Measurements from ENCODE around the gene ESRRB.

ESRRB gene

GRCh38 chr14:76463105-76463504 lies 87.2 kb downstream of the ESRRB start:
- H3K27ac ChIP-seq (ENCODE audit: low read depth, low read length), result no peak overlapping the region

GRCh38 chr14:76464856-76465255 lies 88.9 kb downstream of the ESRRB start:
- no peaks in the 10 kb centered on the region for H3K79me1 ChIP-seq (ENCODE audit: low read length)
- no peaks in the 10 kb centered on the region for H3K79me2 ChIP-seq (ENCODE audit: control insufficient read depth, insufficient read depth, low read length)
- H3K27ac ChIP-seq (ENCODE audit: low read depth, low read length), result no peak overlapping the region
- no peak overlapping the region for H2AK5ac ChIP-seq (ENCODE audit: low read length)
- H3K27me3 ChIP-seq (ENCODE audit: insufficient read depth, low read length, poor library complexity), result no peaks in the 10 kb centered on the region
- H2BK15ac ChIP-seq (replicated peaks; ENCODE audit: low read depth), result no peak overlapping the region
- no peak overlapping the region for H2BK120ac ChIP-seq (ENCODE audit: low read depth, low read length)
- no CpG with 5 or more reads among the region's 4 CpGs for WGBS (ENCODE audit: extremely low coverage, insufficient coverage, low lambda C conversion rate)
- no peaks in the 10 kb centered on the region for H3K36me3 ChIP-seq (ENCODE audit: control insufficient read depth, insufficient read depth, low read length)
- no peak overlapping the region for H3K9ac ChIP-seq (ENCODE audit: low read length)
- H3K4me2 ChIP-seq (ENCODE audit: low read length), result no peak overlapping the region
- H2BK5ac ChIP-seq (ENCODE audit: low read length), result no peak overlapping the region
- no peak overlapping the region for H3K18ac ChIP-seq (ENCODE audit: low read length)
- no peak for DNase-seq
- no peak overlapping the region for H4K8ac ChIP-seq (ENCODE audit: low read depth, low read length)
- H3K4ac ChIP-seq (ENCODE audit: low read depth, low read length), result no peak overlapping the region
- H4K5ac ChIP-seq (ENCODE audit: low read length), result no peak overlapping the region
- no peak overlapping the region for H3K56ac ChIP-seq (ENCODE audit: low read length)
- H3K4me1 ChIP-seq (ENCODE audit: control insufficient read depth, low read depth, low read length), result no peaks in the 10 kb centered on the region
- no peak overlapping the region for H3K4me3 ChIP-seq (ENCODE audit: low read length)
- H3K23ac ChIP-seq (ENCODE audit: low read length), result no peak overlapping the region

More at GRCh38 chr14:76463105-76463504, 87.2 kb downstream of the ESRRB start:
- H2BK5ac ChIP-seq (ENCODE audit: low read length), result no peak overlapping the region
- H2BK15ac ChIP-seq (replicated peaks; ENCODE audit: low read depth), result no peak overlapping the region
- no peak overlapping the region for H3K23ac ChIP-seq (ENCODE audit: low read length)
- H3K27me3 ChIP-seq (ENCODE audit: insufficient read depth, low read length, poor library complexity), result no peaks in the 10 kb centered on the region
- H3K4ac ChIP-seq (ENCODE audit: low read depth, low read length), result no peak overlapping the region
- H4K5ac ChIP-seq (ENCODE audit: low read length), result no peak overlapping the region
- no peaks in the 10 kb centered on the region for H3K79me2 ChIP-seq (ENCODE audit: control insufficient read depth, insufficient read depth, low read length)
- H4K8ac ChIP-seq (ENCODE audit: low read depth, low read length), result no peak overlapping the region
- H3K18ac ChIP-seq (ENCODE audit: low read length), result no peak overlapping the region
- H2BK120ac ChIP-seq (ENCODE audit: low read depth, low read length), result no peak overlapping the region
- no peaks in the 10 kb centered on the region for H3K4me1 ChIP-seq (ENCODE audit: control insufficient read depth, low read depth, low read length)
- no CpG with 5 or more reads among the region's 4 CpGs for WGBS (ENCODE audit: extremely low coverage, insufficient coverage, low lambda C conversion rate)
- no peak overlapping the region for H3K4me3 ChIP-seq (ENCODE audit: low read length)
- H3K36me3 ChIP-seq (ENCODE audit: control insufficient read depth, insufficient read depth, low read length), result no peaks in the 10 kb centered on the region
- H3K79me1 ChIP-seq (ENCODE audit: low read length), result no peaks in the 10 kb centered on the region
- no peak for DNase-seq
- H3K56ac ChIP-seq (ENCODE audit: low read length), result no peak overlapping the region
- no peak overlapping the region for H2AK5ac ChIP-seq (ENCODE audit: low read length)
- H3K9ac ChIP-seq (ENCODE audit: low read length), result no peak overlapping the region
- H3K4me2 ChIP-seq (ENCODE audit: low read length), result no peak overlapping the region

- Histone ChIP-seq H2BK15ac (replicated peaks; ENCODE audit: low read depth) (no peak overlapping the region), H3K4me2 (ENCODE audit: low read length) (no peak overlapping the region), H3K36me3 (ENCODE audit: control insufficient read depth, insufficient read depth, low read length) (no peaks in the 10 kb centered on the region), H3K27ac (ENCODE audit: low read depth, low read length) (no peak overlapping the region), H3K79me2 (ENCODE audit: control insufficient read depth, insufficient read depth, low read length) (no peaks in the 10 kb centered on the region), H2AK5ac (ENCODE audit: low read length) (no peak overlapping the region), H3K79me1 (ENCODE audit: low read length) (no peaks in the 10 kb centered on the region), H2BK5ac (ENCODE audit: low read length) (no peak overlapping the region), H3K4ac (ENCODE audit: low read depth, low read length) (no peak overlapping the region), H3K4me3 (ENCODE audit: low read length) (no peak overlapping the region), H3K56ac (ENCODE audit: low read length) (no peak overlapping the region), H3K18ac (ENCODE audit: low read length) (no peak overlapping the region), H3K9ac (ENCODE audit: low read length) (no peak overlapping the region), H4K8ac (ENCODE audit: low read depth, low read length) (no peak overlapping the region), H2BK120ac (ENCODE audit: low read depth, low read length) (no peak overlapping the region), H3K27me3 (ENCODE audit: insufficient read depth, low read length, poor library complexity) (no peaks in the 10 kb centered on the region), H3K4me1 (ENCODE audit: control insufficient read depth, low read depth, low read length) (no peaks in the 10 kb centered on the region), H4K5ac (ENCODE audit: low read length) (no peak overlapping the region), H3K23ac (ENCODE audit: low read length) (no peak overlapping the region)
- DNase-seq, result no peak
- WGBS (ENCODE audit: extremely low coverage, insufficient coverage, low lambda C conversion rate), result no CpG with 5 or more reads among the region's 9 CpGs
These were observed 89.7 kb downstream of the ESRRB start for GRCh38 chr14:76465664-76466063.

- no peaks in the 10 kb centered on the region for H3K79me2 ChIP-seq (ENCODE audit: control insufficient read depth, insufficient read depth, low read length)
- no peak overlapping the region for H3K27ac ChIP-seq (ENCODE audit: low read depth, low read length)
- H3K79me1 ChIP-seq (ENCODE audit: low read length), result no peaks in the 10 kb centered on the region
These were observed 91.8 kb downstream of the ESRRB start for GRCh38 chr14:76467711-76468155.

GRCh38 chr14:76472199-76472723 lies 96.3 kb downstream of the ESRRB start:
- no peak overlapping the region for H3K23ac ChIP-seq (ENCODE audit: low read length)
- H3K4ac ChIP-seq (ENCODE audit: low read depth, low read length), result no peak overlapping the region
- WGBS (ENCODE audit: extremely low coverage, insufficient coverage, low lambda C conversion rate), result no CpG with 5 or more reads among the region's 5 CpGs
- no peak overlapping the region for H3K4me3 ChIP-seq (ENCODE audit: low read length)
- no peak overlapping the region for H4K5ac ChIP-seq (ENCODE audit: low read length)
- no peaks in the 10 kb centered on the region for H3K79me1 ChIP-seq (ENCODE audit: low read length)
- no peaks in the 10 kb centered on the region for H3K27me3 ChIP-seq (ENCODE audit: insufficient read depth, low read length, poor library complexity)
- H3K36me3 ChIP-seq (ENCODE audit: control insufficient read depth, insufficient read depth, low read length), result no peaks in the 10 kb centered on the region
- no peak for DNase-seq
- no peak overlapping the region for H2BK120ac ChIP-seq (ENCODE audit: low read depth, low read length)
- H3K4me1 ChIP-seq (ENCODE audit: control insufficient read depth, low read depth, low read length), result no peaks in the 10 kb centered on the region
- no peak overlapping the region for H3K18ac ChIP-seq (ENCODE audit: low read length)
- no peak overlapping the region for H2AK5ac ChIP-seq (ENCODE audit: low read length)
- no peak overlapping the region for H2BK5ac ChIP-seq (ENCODE audit: low read length)
- H3K79me2 ChIP-seq (ENCODE audit: control insufficient read depth, insufficient read depth, low read length), result no peaks in the 10 kb centered on the region
- H3K4me2 ChIP-seq (ENCODE audit: low read length), result no peak overlapping the region
- H3K9ac ChIP-seq (ENCODE audit: low read length), result no peak overlapping the region
- H3K56ac ChIP-seq (ENCODE audit: low read length), result no peak overlapping the region
- H4K8ac ChIP-seq (ENCODE audit: low read depth, low read length), result no peak overlapping the region
- H2BK15ac ChIP-seq (replicated peaks; ENCODE audit: low read depth), result no peak overlapping the region
- no peak overlapping the region for H3K27ac ChIP-seq (ENCODE audit: low read depth, low read length)

More at GRCh38 chr14:76467711-76468155, 91.8 kb downstream of the ESRRB start:
- H3K4me2 ChIP-seq (ENCODE audit: low read length), result no peak overlapping the region
- no peak overlapping the region for H3K4ac ChIP-seq (ENCODE audit: low read depth, low read length)
- H3K9ac ChIP-seq (ENCODE audit: low read length), result no peak overlapping the region
- no peak overlapping the region for H4K8ac ChIP-seq (ENCODE audit: low read depth, low read length)
- no peak overlapping the region for H2AK5ac ChIP-seq (ENCODE audit: low read length)
- no peak overlapping the region for H2BK5ac ChIP-seq (ENCODE audit: low read length)
- H4K5ac ChIP-seq (ENCODE audit: low read length), result no peak overlapping the region
- no peak overlapping the region for H3K18ac ChIP-seq (ENCODE audit: low read length)
- H3K4me3 ChIP-seq (ENCODE audit: low read length), result no peak overlapping the region
- no peak overlapping the region for H3K23ac ChIP-seq (ENCODE audit: low read length)
- no peak overlapping the region for H3K56ac ChIP-seq (ENCODE audit: low read length)
- no peaks in the 10 kb centered on the region for H3K4me1 ChIP-seq (ENCODE audit: control insufficient read depth, low read depth, low read length)
- H2BK120ac ChIP-seq (ENCODE audit: low read depth, low read length), result no peak overlapping the region
- WGBS (ENCODE audit: extremely low coverage, insufficient coverage, low lambda C conversion rate), result no CpG with 5 or more reads among the region's 8 CpGs
- no peaks in the 10 kb centered on the region for H3K27me3 ChIP-seq (ENCODE audit: insufficient read depth, low read length, poor library complexity)
- no peak overlapping the region for H2BK15ac ChIP-seq (replicated peaks; ENCODE audit: low read depth)
- H3K36me3 ChIP-seq (ENCODE audit: control insufficient read depth, insufficient read depth, low read length), result no peaks in the 10 kb centered on the region
- no peak for DNase-seq

Measured in mesendoderm (in vitro differentiated cells).